Erythroblast (primary cell): ENCODE results near the gene CRLF2.

Experiments used
- GATA1 ChIP-seq: IDR thresholded peaks from 2 replicates; pipeline ENCODE4 v1.6.1; 2011; ENCODE audit warnings: low read depth, mild to moderate bottlenecking, control low read depth, low read length, moderate library complexity
- POLR2A ChIP-seq: IDR thresholded peaks from 2 replicates; pipeline ENCODE4 v1.6.1; 2011; ENCODE audit warnings: mild to moderate bottlenecking, low read length

DNA sequence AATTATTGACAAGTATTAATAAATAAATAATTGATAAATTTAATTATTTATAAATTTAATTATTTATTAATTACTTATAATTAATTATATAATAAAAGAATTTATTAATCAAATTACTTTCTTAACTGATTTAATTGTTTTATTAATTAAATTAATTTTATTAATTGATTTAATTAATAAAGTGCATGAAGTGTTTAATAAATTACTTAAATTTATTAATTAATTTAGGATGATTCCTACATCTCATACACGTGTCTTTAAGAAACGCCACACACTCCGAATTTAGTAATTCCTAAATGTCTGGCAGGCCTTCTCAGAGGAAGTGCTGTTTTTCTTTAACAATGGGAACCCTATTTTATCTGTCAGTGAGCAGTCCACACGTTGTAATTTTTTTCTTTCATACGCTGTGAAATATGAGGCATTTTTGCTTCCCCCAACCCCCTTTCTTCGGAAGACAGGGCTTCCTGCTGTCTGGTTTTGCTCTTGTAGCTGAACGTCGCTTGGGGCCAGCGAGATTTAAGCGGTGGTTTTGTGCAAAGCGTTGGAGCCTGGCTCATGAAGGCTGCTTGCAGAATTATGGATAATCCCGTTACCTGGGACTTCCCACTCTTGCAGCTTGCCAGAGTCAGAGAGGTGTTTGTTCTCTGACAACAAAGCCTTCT is 46.8 kb downstream of the CRLF2 start:
- TF ChIP-seq POLR2A (no peak), GATA1 (no peak)
